Smooth muscle cell (in vitro differentiated cells): Measurements from ENCODE around the gene CHCHD6. TPM values are rescaled to one million over a fixed set of nuclear protein-coding genes. Genes with fewer than 3 reads are reported as not detected.
A peak's percentile ranks its signal among the peaks of the same experiment; 100 is the strongest.

Experiments used
- DNase-seq: peaks from one replicate; lab custom pipeline; 2025; ENCODE audit not compliant: unreplicated experiment; lab: John Stamatoyannopoulos, UW
- H2AFZ ChIP-seq: fragments of 200-600 bp; sonication (generic); 2 replicates; pipeline ENCODE4 v1.6.0; 2016; ENCODE audit warnings: antibody characterized with exemption, low read depth, mild to moderate bottlenecking
- H3F3A ChIP-seq: fragments of 200-600 bp; sonication (generic); 2 replicates; pipeline ENCODE4 v1.6.0; 2017; ENCODE audit warnings: antibody characterized with exemption, low read depth
- H3K27ac ChIP-seq: fragments of 200-600 bp; sonication (generic); 2 replicates; pipeline ENCODE4 v1.5.1; 2016; ENCODE audit warnings: low read depth, mild to moderate bottlenecking
- H3K27me3 ChIP-seq: fragments of 200-600 bp; sonication (generic); 2 replicates; pipeline ENCODE4 v1.6.1; 2016; ENCODE audit warnings: low read depth, mild to moderate bottlenecking
- H3K36me3 ChIP-seq: fragments of 200-600 bp; sonication (generic); 2 replicates; pipeline ENCODE4 v1.5.1; 2016; ENCODE audit warnings: low read depth
- H3K4me1 ChIP-seq: fragments of 200-600 bp; sonication (generic); 2 replicates; pipeline ENCODE4 v1.5.1; 2016; ENCODE audit warnings: low read depth
- H3K4me2 ChIP-seq: fragments of 200-600 bp; sonication (generic); 2 replicates; pipeline ENCODE4 v1.6.0; 2016; ENCODE audit warnings: mild to moderate bottlenecking
- H3K4me3 ChIP-seq: fragments of 200-600 bp; sonication (generic); 2 replicates; pipeline ENCODE4 v1.5.1; 2016; ENCODE audit warnings: mild to moderate bottlenecking
- H3K79me2 ChIP-seq: fragments of 200-600 bp; sonication (generic); 2 replicates; pipeline ENCODE4 v1.6.0; 2016; ENCODE audit warnings: low read depth, mild to moderate bottlenecking
- H3K9ac ChIP-seq: fragments of 200-600 bp; sonication (generic); 2 replicates; pipeline ENCODE4 v1.6.0; 2016; ENCODE audit warnings: low read depth
- H3K9me3 ChIP-seq: fragments of 200-600 bp; sonication (generic); replicated peaks from 2 replicates; pipeline ENCODE4 v1.5.1; 2016; ENCODE audit warnings: low read depth
- H4K20me1 ChIP-seq: fragments of 200-600 bp; sonication (generic); 2 replicates; pipeline ENCODE4 v1.6.0; 2016; ENCODE audit warnings: low read depth
- CTCF ChIP-seq: fragments of 200-600 bp; sonication (generic); IDR thresholded peaks from 2 replicates; pipeline ENCODE4 v1.5.1; 2017; ENCODE audit warnings: borderline replicate concordance, mild to moderate bottlenecking, antibody characterized with exemption; ENCODE audit not compliant: insufficient read depth, poor library complexity, severe bottlenecking
- WGBS: methylation state at CpG from one replicate; pipeline ENCODE4 v1.1.7; 2016; ENCODE audit warnings: low lambda C conversion rate; 5-methylcytosine and 5-hydroxymethylcytosine counted together
- polyA plus RNA-seq: library from polyadenylated mRNA; unstranded; fragments of >200 nt; fragmentation: Nextera tagmentation; extraction: Ambion mirVana; gene quantifications from 2 replicates; pipeline ENCODE4 v1.2.1, GENCODE V29; 2016
- total RNA-seq: library from RNA; depleted of rRNA; stranded (reverse); fragments of >200 nt; gene quantifications from 2 replicates; pipeline ENCODE4 v1.2.3, GENCODE V29; 2014

CHCHD6 gene
- total and polyA plus RNA-seq, 2 experiments from 2014 or later = 6.7 to 27.2 TPM

GRCh38 chr3:126828306-126828705 is 124.3 kb downstream of the CHCHD6 start:
- H3K79me2 ChIP-seq = no peaks in the 10 kb centered on the region
- H3K9ac ChIP-seq = no peak overlapping the region
- H3K4me2 ChIP-seq = no peak overlapping the region
- no peaks in the 10 kb centered on the region for H3F3A ChIP-seq
- no peak overlapping the region for H3K27ac ChIP-seq
- TF ChIP-seq CTCF = no peak
- H3K27me3 ChIP-seq = no peaks in the 10 kb centered on the region
- no peak overlapping the region for H3K4me3 ChIP-seq
- no peaks in the 10 kb centered on the region for H3K36me3 ChIP-seq
- H4K20me1 ChIP-seq = no peaks in the 10 kb centered on the region
- H3K9me3 ChIP-seq = no peaks in the 10 kb centered on the region
- no peak for DNase-seq
- H3K4me1 ChIP-seq = no peaks in the 10 kb centered on the region
- H2AFZ ChIP-seq = no peak overlapping the region
- 86% methylated on average over 5 of the region's 5 CpGs for WGBS

GRCh38 chr3:126832933-126833332 is 128.9 kb downstream of the CHCHD6 start:
- H2AFZ ChIP-seq = no peak overlapping the region
- H3K36me3 ChIP-seq = no peaks in the 10 kb centered on the region
- DNase-seq = no peak
- H3K4me3 ChIP-seq = no peak overlapping the region
- no peak overlapping the region for H3K4me2 ChIP-seq
- no peaks in the 10 kb centered on the region for H3K9me3 ChIP-seq
- no peak overlapping the region for H3K9ac ChIP-seq
- H3K27ac ChIP-seq = no peak overlapping the region
- peaks cover 9% of the 10 kb centered on the region for H4K20me1 ChIP-seq
- WGBS = 98% methylated on average over 5 of the region's 5 CpGs
- H3K79me2 ChIP-seq = no peaks in the 10 kb centered on the region
- H3K4me1 ChIP-seq = peaks cover 14% of the 10 kb centered on the region
- TF ChIP-seq CTCF = no peak
- H3F3A ChIP-seq = peaks cover 15% of the 10 kb centered on the region
- no peaks in the 10 kb centered on the region for H3K27me3 ChIP-seq

GRCh38 chr3:126834596-126835471 is 130.8 kb downstream of the CHCHD6 start:
- Histone ChIP-seq H3K79me2 (no peaks in the 10 kb centered on the region), H3F3A (peaks cover 15% of the 10 kb centered on the region), H3K27me3 (no peaks in the 10 kb centered on the region), H3K9ac (no peak overlapping the region), H3K4me1 (peaks cover 14% of the 10 kb centered on the region), H2AFZ (no peak overlapping the region), H4K20me1 (peaks cover 9% of the 10 kb centered on the region), H3K9me3 (no peaks in the 10 kb centered on the region), H3K27ac (peak overlapping the region; percentile 64), H3K4me3 (no peak overlapping the region), H3K4me2 (no peak overlapping the region), H3K36me3 (no peaks in the 10 kb centered on the region)
- no peak for TF ChIP-seq CTCF
- no peak for DNase-seq
- 70% methylated on average over 13 of the region's 13 CpGs for WGBS
